Neural progenitor cell (in vitro differentiated cells): Measurements from ENCODE around the gene JCAD. TPM values are rescaled to one million over a fixed set of nuclear protein-coding genes. Genes with fewer than 3 reads are reported as not detected.
"Not testable (repeated sequence)": the region's sequence is repeated elsewhere in the genome, so short reads cannot be mapped to it uniquely, and the experiment has no call there.

ENCODE experiments used
- DNase-seq: peaks from one replicate; pipeline ENCODE4 v3.0.0-alpha.2; 2016; ENCODE audit warnings: low spot score
- H2AFZ ChIP-seq: fragments of 200-600 bp; sonication (generic); replicated peaks from 2 replicates; pipeline ENCODE4 v1.6.1; 2016; ENCODE audit warnings: antibody characterized with exemption
- H3F3A ChIP-seq: fragments of 200-600 bp; sonication (generic); 2 replicates; pipeline ENCODE4 v1.6.1; 2016; ENCODE audit warnings: antibody characterized with exemption, low read depth
- H3K27ac ChIP-seq: fragments of 200-600 bp; sonication (generic); 2 replicates; pipeline ENCODE4 v1.5.1; 2016; ENCODE audit warnings: mild to moderate bottlenecking
- H3K27me3 ChIP-seq: fragments of 200-600 bp; sonication (generic); 2 replicates; pipeline ENCODE4 v1.6.1; 2016; ENCODE audit warnings: mild to moderate bottlenecking, moderate library complexity
- H3K36me3 ChIP-seq: fragments of 200-600 bp; sonication (generic); 2 replicates; pipeline ENCODE4 v1.5.1; 2016
- H3K4me1 ChIP-seq: fragments of 200-600 bp; sonication (generic); 2 replicates; pipeline ENCODE4 v1.6.1; 2016; ENCODE audit warnings: mixed run types
- H3K4me2 ChIP-seq: fragments of 200-600 bp; sonication (generic); 2 replicates; pipeline ENCODE4 v1.6.1; 2016
- H3K4me3 ChIP-seq: fragments of 200-600 bp; sonication (generic); 2 replicates; pipeline ENCODE4 v1.5.1; 2016
- H3K79me2 ChIP-seq: fragments of 200-600 bp; sonication (generic); 2 replicates; pipeline ENCODE4 v1.6.1; 2016; ENCODE audit warnings: low read depth
- H3K9ac ChIP-seq: fragments of 200-600 bp; sonication (generic); 2 replicates; pipeline ENCODE4 v1.6.1; 2016
- H3K9me3 ChIP-seq: fragments of 200-600 bp; sonication (generic); 2 replicates; pipeline ENCODE4 v1.5.1; 2016; ENCODE audit warnings: low read depth
- H4K20me1 ChIP-seq: fragments of 200-600 bp; sonication (generic); 2 replicates; pipeline ENCODE4 v1.6.1; 2016; ENCODE audit warnings: low read depth
- H3K27ac Mint-ChIP-seq: 3 replicates; pipeline ENCODE4 v1.8.0; 2021; ENCODE audit warnings: mixed read lengths
- H3K27me3 Mint-ChIP-seq: 2 replicates; pipeline ENCODE4 v1.8.0; 2022; ENCODE audit warnings: low read depth, mild to moderate bottlenecking, inconsistent platforms, moderate library complexity, mixed read lengths; ENCODE audit not compliant: insufficient read depth
- H3K36me3 Mint-ChIP-seq: 3 replicates; pipeline ENCODE4 v1.8.0; 2021; ENCODE audit warnings: mixed read lengths
- H3K4me1 Mint-ChIP-seq: 3 replicates; pipeline ENCODE4 v1.8.0; 2021; ENCODE audit warnings: mixed read lengths
- H3K4me3 Mint-ChIP-seq: 3 replicates; pipeline ENCODE4 v1.8.0; 2021; ENCODE audit warnings: mild to moderate bottlenecking, moderate library complexity, mixed read lengths
- H3K9me3 Mint-ChIP-seq: 3 replicates; pipeline ENCODE4 v1.8.0; 2020; ENCODE audit warnings: mixed read lengths
- EZH2 ChIP-seq: fragments of 200-600 bp; sonication (generic); IDR thresholded peaks from 2 replicates; pipeline ENCODE4 v1.6.1; 2017; ENCODE audit warnings: antibody characterized with exemption, mild to moderate bottlenecking, moderate library complexity
- EZH2phosphoT487 ChIP-seq: fragments of 200-600 bp; sonication (generic); IDR thresholded peaks from 2 replicates; pipeline ENCODE4 v1.6.1; 2017; ENCODE audit warnings: antibody characterized with exemption
- total RNA-seq: library from RNA; depleted of rRNA; stranded (reverse); fragments of >200 nt; gene quantifications from 2 replicates; pipeline ENCODE4 v1.2.3, GENCODE V29; 2015; ENCODE audit warnings: low replicate concordance
- TF ChIP-seq, protein P1 (sequence below): fragments of 200-600 bp; sonication (generic); IDR thresholded peaks from 2 replicates; pipeline ENCODE4 v1.5.1; 2017; ENCODE audit warnings: antibody characterized with exemption, mild to moderate bottlenecking

JCAD gene
- total RNA-seq, 1 donor from 2014 or later: 1.3 TPM

DNA sequence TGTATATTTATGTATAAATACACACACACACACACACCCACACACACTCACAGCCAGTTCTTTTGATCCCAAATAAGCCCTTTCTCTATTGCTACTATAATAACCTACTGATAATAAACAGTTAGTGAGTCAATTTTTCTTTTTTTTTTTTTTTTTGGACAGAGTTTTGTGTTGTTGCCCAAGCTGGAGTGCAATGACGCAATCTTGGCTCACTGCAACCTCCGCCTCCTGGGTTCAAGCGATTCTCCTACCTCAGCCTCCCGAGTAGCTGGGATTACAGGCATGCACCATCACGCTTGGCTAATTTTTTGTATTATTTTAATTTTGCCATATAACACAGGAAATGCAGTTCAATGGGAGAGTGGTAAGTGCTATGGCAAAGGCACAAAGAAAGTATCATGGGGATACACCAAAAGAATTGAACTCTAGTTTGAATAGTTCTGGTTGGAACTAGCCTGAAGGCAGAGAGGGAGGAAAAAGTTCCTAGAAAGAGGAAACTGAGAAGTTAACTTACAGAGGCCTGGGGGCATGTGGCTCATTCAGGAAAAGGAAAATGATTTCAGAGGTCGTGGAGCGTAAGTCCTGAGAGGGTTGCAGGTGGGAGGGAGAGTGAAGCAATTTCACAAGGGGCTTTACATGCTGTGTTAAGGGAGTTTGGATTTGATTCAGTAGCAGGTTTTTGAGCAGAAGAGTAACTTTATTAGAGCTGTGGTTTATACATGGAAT, 44.4 kb upstream of the JCAD start:
- Mint-ChIP-seq H3K27ac (no peak overlapping the region), H3K36me3 (no peaks in the 10 kb centered on the region), H3K4me1 (peaks cover 3% of the 10 kb centered on the region), H3K9me3 (no peaks in the 10 kb centered on the region), H3K4me3 (no peak overlapping the region), H3K27me3 (peaks cover 6% of the 10 kb centered on the region)
- Histone ChIP-seq H3K9me3 (no peaks in the 10 kb centered on the region), H4K20me1 (no peaks in the 10 kb centered on the region), H3K4me3 (no peak overlapping the region), H3K4me2 (no peak overlapping the region), H3F3A (no peaks in the 10 kb centered on the region), H3K27me3 (no peaks in the 10 kb centered on the region), H3K27ac (no peak overlapping the region), H3K4me1 (peaks cover 4% of the 10 kb centered on the region), H3K79me2 (no peaks in the 10 kb centered on the region), H2AFZ (no peak overlapping the region), H3K9ac (no peak overlapping the region), H3K36me3 (no peaks in the 10 kb centered on the region)
- TF ChIP-seq, protein P1, sequence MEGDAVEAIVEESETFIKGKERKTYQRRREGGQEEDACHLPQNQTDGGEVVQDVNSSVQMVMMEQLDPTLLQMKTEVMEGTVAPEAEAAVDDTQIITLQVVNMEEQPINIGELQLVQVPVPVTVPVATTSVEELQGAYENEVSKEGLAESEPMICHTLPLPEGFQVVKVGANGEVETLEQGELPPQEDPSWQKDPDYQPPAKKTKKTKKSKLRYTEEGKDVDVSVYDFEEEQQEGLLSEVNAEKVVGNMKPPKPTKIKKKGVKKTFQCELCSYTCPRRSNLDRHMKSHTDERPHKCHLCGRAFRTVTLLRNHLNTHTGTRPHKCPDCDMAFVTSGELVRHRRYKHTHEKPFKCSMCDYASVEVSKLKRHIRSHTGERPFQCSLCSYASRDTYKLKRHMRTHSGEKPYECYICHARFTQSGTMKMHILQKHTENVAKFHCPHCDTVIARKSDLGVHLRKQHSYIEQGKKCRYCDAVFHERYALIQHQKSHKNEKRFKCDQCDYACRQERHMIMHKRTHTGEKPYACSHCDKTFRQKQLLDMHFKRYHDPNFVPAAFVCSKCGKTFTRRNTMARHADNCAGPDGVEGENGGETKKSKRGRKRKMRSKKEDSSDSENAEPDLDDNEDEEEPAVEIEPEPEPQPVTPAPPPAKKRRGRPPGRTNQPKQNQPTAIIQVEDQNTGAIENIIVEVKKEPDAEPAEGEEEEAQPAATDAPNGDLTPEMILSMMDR: no peak
- TF ChIP-seq EZH2 (no peak), EZH2phosphoT487 (no peak)
- no peak for DNase-seq

DNA sequence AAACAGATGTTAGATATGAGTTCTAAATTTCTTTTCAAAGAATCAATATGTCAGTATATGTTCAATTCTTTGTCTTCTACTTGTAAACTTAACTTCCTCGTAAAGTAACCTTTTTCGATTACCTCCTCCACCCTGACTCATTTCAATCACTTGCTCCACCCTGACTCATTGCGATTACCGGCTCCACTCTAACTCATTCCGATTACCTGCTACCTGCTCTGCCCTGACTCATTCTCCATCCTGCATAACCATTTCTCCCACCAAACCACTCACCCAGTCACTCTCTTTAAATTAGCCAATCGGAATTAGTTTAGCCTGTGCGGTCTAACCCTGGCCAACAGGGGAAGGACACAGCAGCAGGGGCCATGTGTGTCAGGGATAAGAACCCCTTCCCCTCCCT, 40.3 kb upstream of the JCAD start:
- not testable (repeated sequence) for H3K4me1 ChIP-seq, H3F3A ChIP-seq, H2AFZ ChIP-seq, H3K9me3 ChIP-seq, H3K27me3 ChIP-seq, H4K20me1 ChIP-seq, H3K4me2 ChIP-seq, H3K4me1 Mint-ChIP-seq, H3K36me3 Mint-ChIP-seq, H3K4me3 Mint-ChIP-seq, H3K9ac ChIP-seq, H3K9me3 Mint-ChIP-seq, H3K27me3 Mint-ChIP-seq, H3K4me3 ChIP-seq, H3K79me2 ChIP-seq, DNase-seq, H3K36me3 ChIP-seq, H3K27ac ChIP-seq
- peak overlapping the region; percentile 3 for H3K27ac Mint-ChIP-seq

DNA sequence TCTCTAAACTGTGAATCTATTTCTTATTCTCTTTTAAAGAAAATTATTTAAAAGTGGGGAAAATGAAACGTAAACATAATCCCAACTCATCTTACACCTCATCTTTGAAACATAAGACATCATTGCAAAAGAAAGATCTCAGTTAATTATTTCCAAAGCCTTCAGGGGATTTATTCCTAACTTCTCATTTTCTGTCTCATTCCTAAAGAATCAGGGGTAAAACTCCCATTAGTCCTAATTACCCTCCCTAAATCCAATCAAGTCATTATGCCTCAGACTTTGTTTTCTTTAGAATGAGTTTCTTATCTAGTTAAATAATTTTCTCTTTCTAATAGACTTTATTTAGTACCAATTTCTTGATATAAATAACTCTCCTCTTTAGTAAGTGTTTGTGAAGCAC, 39.7 kb upstream of the JCAD start:
- Histone ChIP-seq H3K9me3 (no peaks in the 10 kb centered on the region), H3K79me2 (no peaks in the 10 kb centered on the region), H3K36me3 (no peaks in the 10 kb centered on the region), H4K20me1 (no peaks in the 10 kb centered on the region), H3F3A (no peaks in the 10 kb centered on the region), H3K4me3 (no peak overlapping the region), H3K4me2 (no peak overlapping the region), H2AFZ (no peak overlapping the region), H3K9ac (no peak overlapping the region), H3K27me3 (no peaks in the 10 kb centered on the region), H3K27ac (no peak overlapping the region), H3K4me1 (peaks cover 5% of the 10 kb centered on the region)
- Mint-ChIP-seq H3K9me3 (no peaks in the 10 kb centered on the region), H3K36me3 (no peaks in the 10 kb centered on the region), H3K4me3 (no peak overlapping the region), H3K4me1 (peaks cover 5% of the 10 kb centered on the region), H3K27ac (no peak overlapping the region), H3K27me3 (peaks cover 3% of the 10 kb centered on the region)
- DNase-seq: no peak
- TF ChIP-seq, protein P1: no peak
- TF ChIP-seq EZH2 (no peak), EZH2phosphoT487 (no peak)

DNA sequence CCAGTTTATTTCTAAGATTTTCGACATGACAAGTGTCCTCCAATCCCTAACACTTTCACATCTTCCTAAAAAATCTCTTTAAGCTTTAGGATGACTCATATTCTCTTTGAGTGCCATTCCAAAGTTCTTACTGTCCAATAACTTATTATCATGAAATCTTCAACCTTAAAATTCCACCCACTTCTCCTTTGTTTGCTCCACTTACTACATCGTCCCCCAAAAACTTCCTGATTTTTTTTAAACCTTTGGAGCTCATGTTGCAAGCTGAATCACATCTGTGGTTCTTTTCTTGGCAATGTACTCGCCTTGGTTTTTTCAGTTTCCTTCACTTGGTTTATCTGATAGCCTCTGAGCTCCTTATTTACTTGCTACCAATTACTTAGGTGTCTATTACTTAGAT, 39.2 kb upstream of the JCAD start:
- peaks cover 3% of the 10 kb centered on the region for H3K27me3 Mint-ChIP-seq
- no peak overlapping the region for H3K27ac ChIP-seq

More for the DNA sequence above, 39.2 kb upstream of the JCAD start:
- Histone ChIP-seq H4K20me1 (no peaks in the 10 kb centered on the region), H3K4me3 (no peak overlapping the region), H2AFZ (no peak overlapping the region), H3K9ac (no peak overlapping the region), H3K36me3 (no peaks in the 10 kb centered on the region), H3F3A (no peaks in the 10 kb centered on the region), H3K4me2 (no peak overlapping the region), H3K79me2 (no peaks in the 10 kb centered on the region), H3K4me1 (peaks cover 6% of the 10 kb centered on the region), H3K9me3 (no peaks in the 10 kb centered on the region), H3K27me3 (no peaks in the 10 kb centered on the region)
- H3K4me3 Mint-ChIP-seq: no peak overlapping the region
- DNase-seq: no peak
- H3K27ac Mint-ChIP-seq: no peak overlapping the region
- TF ChIP-seq, protein P1: no peak
- no peak for TF ChIP-seq EZH2
- TF ChIP-seq EZH2phosphoT487: no peak
- no peaks in the 10 kb centered on the region for H3K9me3 Mint-ChIP-seq
- H3K36me3 Mint-ChIP-seq: no peaks in the 10 kb centered on the region
- H3K4me1 Mint-ChIP-seq: peaks cover 8% of the 10 kb centered on the region
